ENCODE data around the gene FREY1.
A peak's percentile ranks its signal among the peaks of the same experiment; 100 is the strongest.

Gene FREY1

DNA sequence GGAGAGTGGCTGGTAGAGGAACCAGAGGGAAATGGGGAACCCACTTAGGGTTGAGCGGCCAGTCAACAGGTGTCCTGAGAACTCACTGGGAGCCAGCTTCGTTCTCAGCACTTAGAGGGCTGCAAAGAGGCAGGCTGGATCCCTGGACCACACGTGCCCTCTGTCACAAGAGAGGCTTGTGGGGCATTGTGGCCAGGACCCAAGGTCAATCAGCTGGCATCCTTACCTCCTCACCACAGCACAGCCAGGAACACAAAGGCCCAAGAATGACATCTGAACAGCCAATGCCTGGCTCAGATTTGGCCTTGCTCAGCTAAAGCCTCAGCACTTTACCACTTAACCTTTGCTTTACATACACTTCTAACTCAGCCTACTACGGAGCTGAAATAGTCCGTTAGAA, 14.2 kb downstream of the FREY1 start:
- no peak for DNase-seq

GRCh38 chr11:45890886-45891550, 16.1 kb downstream of the FREY1 start:
- no peak for DNase-seq

DNA sequence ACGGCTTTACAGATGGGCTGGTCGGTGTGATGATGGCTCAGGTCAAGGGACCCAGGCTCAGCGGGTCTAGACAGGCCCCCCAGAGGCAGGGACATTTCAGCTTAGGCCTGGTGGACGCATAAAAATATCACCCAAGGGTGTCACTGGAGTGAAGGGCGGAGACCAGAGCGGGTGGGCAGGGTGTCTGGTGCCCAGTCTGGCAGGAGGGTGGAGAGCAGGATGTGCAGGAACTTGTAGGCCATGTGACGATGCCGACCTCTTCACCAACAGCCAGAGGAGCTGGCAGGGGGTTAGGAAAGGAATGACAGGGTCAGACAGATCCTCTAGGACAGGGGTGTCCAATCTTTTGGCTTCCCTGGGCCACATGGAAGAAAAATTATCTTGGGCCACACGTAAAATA, 17.1 kb downstream of the FREY1 start:
- no peak for DNase-seq

- DNase-seq = no peak
Measured at GRCh38 chr11:45889555-45889954, 17.5 kb downstream of the FREY1 start.

DNA sequence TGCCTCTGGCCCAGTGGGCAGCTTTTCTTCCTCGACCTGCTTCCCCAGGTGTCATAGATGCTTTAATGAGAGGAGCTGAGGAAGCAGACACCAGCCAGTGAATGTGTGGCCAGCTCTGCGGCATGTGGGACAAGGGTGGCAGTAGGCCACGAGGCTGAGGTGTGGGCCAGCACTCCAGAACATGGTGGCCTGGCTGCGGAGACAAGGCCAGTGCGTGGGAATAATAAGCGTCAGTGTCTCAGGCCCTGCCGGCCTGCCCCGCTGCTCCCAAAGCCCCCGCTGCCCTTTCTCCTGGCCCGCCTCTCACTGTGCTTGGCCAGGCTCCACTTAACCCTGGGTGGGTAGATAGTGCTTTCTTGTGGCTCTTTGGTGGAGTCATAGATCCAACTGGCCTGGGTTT, 19.5 kb downstream of the FREY1 start:
- DNase-seq = no peak

GRCh38 chr11:45886816-45887520, 20.1 kb downstream of the FREY1 start:
- no peak for DNase-seq

- no peak for DNase-seq
Measured at GRCh38 chr11:45885921-45886721, 20.9 kb downstream of the FREY1 start.

- DNase-seq = peak; percentile 66
Measured at GRCh38 chr11:45885274-45885920, 21.7 kb downstream of the FREY1 start, which contains the start of gene MAPK8IP1. Gene MAPK8IP1, plus strand, starts transcription at chr11:45885651. Its CDS starts 170 bp downstream, at chr11:45885821.

DNA sequence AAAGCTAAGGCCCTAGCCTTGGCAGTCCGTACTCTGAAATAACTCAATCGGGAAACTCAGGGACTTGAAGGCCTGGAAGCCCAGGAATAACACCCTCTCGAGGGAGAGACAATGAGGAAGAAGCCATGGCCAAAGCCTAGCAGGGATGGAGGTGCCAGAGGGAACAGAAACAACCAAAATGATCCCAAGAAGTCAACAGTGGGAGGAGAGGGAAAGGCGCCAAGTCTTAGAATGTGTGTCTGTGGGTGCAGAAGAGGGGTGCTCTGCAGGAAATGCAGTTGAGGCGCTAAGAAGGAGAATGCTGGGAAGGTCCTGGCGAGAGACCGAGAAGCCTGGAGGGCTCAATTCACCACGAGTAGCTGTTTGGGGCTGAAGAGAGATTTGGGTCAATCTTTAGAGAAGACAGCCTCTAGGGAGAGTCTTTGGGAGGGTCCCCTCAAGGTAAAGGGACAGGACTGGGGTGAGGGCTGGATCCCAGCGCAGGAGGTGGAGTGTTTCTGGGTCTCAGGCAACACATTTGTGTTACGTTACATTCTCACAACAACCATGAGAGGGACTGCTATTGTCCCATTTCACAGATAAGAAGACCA, 22.4 kb downstream of the FREY1 start:
- DNase-seq = no peak

GRCh38 chr11:45881708-45882368, 25.2 kb downstream of the FREY1 start:
- DNase-seq = no peak

- DNase-seq = no peak
Measured at GRCh38 chr11:45880772-45881570, 26.1 kb downstream of the FREY1 start.

DNA sequence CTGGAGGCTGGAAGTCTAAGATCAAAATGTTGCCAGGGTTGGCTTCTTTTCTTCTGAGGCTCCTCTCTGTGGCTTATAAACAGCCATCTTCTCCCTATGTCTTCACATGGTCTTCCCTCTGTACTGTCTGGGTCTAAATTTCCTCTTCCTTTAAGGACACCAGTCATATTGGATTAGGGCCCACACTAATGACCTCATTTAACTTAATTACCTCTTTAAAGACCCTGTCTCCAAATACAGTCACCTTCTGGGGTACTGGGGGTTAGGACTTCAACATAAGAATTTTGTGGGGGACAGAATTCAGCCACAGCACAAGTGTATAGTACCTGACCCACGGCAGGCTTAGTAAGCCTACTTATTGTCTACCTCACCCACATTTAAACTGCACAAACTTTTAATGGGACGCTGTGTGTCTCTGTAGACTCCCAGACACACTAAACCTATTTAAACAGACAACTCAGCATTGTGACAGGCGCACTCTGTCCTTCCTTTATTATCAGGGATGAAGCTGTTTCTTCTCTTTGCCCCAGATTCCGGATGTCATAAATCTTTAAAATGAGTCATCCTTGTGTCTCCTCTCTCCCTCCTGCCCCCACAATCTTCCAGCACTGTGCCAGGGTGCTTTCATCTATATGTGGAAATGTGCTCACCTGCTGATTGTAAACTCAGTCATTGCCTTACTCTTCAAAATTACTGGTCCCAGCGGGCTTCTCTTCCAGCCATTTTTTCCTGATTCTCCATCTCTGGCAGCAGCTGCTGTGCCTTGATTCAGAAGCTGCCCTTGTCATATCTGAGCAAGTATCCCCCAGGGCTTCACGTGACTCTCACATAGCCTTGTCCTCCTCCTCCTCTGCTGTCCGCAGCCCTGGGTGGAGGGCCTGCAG, 27.0 kb downstream of the FREY1 start:
- no peak for DNase-seq

- no peak for DNase-seq
Measured at GRCh38 chr11:45877845-45878244, 29.2 kb downstream of the FREY1 start.

DNA sequence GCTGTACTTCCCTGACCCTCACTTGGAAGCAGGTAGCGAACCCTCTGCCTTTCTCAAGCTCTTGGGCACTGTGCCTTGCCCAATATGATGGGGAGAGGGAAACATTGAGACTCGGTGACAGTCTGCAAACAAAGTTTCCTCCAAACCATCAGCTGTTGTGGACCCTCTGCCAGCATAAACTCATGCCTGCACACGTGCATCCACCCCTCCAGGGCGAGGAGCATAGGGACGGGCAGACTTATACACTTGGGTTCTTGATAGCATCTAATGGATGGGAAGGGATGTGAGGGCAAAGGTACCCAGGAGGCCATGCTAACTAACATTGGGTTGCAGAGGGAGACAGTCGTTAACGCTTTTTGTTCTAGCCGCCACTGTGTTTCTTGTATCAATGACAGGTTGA, 29.9 kb downstream of the FREY1 start:
- DNase-seq = no peak

- DNase-seq = no peak
Measured at GRCh38 chr11:45876401-45876800, 30.7 kb downstream of the FREY1 start.

- peak; percentile 42 for DNase-seq
Measured at GRCh38 chr11:45872651-45873356, 34.3 kb downstream of the FREY1 start.

DNA sequence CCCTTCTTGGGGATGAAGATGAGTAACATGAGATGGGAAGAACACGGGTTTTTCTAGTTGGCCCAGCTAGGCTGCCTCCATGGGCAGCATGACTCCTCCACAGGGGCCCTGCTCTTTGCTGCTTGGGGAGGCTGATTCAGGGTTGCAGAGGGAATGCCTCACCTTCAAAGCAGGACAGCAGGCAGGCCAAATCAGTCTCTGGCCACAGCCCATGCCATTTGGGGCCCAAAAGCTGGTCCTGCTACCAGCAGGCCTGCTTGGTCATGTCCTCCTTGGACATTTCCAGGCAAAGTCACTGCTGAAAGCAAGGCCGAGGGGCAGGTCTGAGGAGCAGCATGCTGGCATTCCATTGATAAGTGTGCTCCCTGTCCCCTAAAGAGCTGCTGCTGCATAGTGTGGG, 35.4 kb downstream of the FREY1 start:
- no peak for DNase-seq

GRCh38 chr11:45870706-45871105, 36.4 kb downstream of the FREY1 start:
- DNase-seq = no peak

DNA sequence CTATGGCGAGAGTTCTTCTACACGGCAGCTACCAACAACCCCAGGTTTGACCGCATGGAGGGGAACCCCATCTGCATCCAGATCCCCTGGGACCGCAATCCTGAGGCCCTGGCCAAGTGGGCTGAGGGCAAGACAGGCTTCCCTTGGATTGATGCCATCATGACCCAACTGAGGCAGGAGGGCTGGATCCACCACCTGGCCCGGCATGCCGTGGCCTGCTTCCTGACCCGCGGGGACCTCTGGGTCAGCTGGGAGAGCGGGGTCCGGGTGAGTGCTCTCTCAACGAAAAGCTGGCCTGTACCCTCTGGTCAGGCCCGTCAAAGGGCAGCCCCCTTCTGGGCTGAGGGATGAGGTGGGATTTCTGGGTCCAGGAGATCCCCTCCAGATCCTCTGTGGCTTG, 37.5 kb downstream of the FREY1 start:
- DNase-seq = no peak

GRCh38 chr11:45864041-45864440, 43.0 kb downstream of the FREY1 start:
- no peak for DNase-seq
